ENCODE data around the gene KRTAP10-2.

Gene KRTAP10-2

DNA sequence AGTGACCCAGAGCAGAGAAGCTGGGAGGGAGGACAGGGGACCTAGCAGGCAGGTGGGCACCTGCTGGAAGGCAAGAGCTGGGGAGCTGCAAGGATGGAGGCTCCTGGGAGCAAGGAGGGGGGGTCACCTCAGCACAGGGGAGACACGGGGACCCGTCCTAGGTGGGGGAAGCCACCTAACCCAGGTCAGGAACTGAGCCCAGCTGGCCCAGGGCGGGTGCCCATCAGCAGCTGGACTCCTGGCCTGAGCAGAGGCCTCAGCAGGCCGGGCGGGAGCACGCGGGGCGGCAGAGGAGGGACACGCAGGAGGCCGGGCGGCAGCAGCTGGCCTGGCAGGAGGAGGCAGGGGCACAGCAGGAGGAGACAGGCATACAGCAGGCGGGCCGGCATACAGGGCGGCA is 12.3 kb downstream of the KRTAP10-2 start:
- H3K27ac ChIP-seq = no peak overlapping the region
- TF ChIP-seq, protein P1, sequence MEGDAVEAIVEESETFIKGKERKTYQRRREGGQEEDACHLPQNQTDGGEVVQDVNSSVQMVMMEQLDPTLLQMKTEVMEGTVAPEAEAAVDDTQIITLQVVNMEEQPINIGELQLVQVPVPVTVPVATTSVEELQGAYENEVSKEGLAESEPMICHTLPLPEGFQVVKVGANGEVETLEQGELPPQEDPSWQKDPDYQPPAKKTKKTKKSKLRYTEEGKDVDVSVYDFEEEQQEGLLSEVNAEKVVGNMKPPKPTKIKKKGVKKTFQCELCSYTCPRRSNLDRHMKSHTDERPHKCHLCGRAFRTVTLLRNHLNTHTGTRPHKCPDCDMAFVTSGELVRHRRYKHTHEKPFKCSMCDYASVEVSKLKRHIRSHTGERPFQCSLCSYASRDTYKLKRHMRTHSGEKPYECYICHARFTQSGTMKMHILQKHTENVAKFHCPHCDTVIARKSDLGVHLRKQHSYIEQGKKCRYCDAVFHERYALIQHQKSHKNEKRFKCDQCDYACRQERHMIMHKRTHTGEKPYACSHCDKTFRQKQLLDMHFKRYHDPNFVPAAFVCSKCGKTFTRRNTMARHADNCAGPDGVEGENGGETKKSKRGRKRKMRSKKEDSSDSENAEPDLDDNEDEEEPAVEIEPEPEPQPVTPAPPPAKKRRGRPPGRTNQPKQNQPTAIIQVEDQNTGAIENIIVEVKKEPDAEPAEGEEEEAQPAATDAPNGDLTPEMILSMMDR (conservative IDR thresholded peaks at IDR 0.05; ENCODE audit: low read depth) = no peak
- POLR2A ChIA-PET (ENCODE audit: low non-redundant PET) = no interaction called here
- CTCF ChIA-PET = no interaction called here
- DNase-seq (ENCODE audit: low spot score) = no peak

DNA sequence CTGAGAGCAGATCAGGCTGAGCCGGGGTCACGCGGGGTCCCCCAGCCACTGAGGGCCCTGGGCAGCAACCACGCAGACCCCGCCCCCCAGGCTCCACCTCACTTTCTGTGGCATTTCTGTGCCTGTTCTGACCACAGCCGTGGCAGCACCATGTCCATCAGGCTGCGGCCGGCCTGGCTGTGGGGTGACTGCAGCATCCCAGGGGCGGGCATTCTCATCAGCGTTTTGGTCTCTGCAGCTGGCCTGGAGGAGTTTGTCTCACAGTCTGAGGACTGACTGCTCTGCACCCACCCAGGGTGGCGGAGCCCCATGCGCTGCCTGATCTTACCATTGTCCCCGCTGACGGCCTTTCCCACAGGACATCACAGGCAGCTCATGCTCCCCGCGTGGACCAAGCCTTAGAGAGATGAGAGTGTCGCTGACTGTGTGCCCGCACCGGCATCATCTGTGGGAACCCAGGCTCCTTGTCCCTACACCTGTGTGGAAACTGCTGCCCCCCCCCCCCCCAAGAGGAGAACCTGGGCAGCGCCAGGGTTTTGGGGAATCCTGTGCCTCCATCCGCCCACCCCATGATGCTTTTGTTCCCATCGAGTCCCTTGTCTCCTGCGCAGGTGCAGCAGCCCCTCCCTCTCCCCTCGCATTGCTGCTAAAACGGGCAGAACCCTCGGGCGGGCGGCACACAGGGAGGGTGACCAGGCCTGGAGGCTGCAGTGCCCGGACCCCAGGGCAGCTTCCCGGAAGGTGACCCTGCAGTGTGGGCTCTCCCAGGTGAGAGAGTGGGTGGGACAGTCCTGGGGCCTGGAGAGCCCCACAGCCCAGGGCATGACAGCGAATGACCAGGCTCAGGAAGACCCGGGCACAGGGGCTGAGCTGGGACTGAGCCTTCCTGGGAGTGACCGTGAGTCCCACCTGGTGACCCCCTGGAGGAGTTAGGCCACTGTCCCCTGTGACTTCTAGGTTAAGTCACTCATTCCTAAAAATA is 13.1 kb downstream of the KRTAP10-2 start:
- TF ChIP-seq, protein P1 (conservative IDR thresholded peaks at IDR 0.05; ENCODE audit: low read depth) = no peak
- POLR2A ChIA-PET (ENCODE audit: low non-redundant PET) = no interaction called here
- H3K27ac ChIP-seq = no peak overlapping the region
- no peak for DNase-seq (ENCODE audit: low spot score)
- CTCF ChIA-PET = no interaction called here

DNA sequence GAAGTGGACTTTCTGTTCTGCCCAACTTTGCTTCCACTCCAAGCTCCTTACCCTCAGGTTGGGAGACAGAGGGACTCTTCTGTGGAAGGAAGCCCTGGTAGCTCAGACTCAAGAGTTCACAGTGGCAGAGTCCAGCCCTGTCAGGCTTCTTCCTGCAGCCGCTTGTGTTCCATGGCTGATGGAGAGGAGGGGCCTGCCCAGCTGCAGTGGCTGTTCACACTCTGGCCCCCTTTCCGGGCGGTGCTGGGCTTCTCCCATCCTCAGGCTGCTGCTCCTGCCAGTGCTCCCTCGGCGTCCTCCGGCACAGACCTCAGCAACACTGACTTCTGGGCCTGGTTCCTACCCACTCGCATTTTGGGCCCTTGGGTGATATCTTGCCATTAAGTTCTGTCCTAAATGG is 15.3 kb downstream of the KRTAP10-2 start:
- TF ChIP-seq, protein P1 (conservative IDR thresholded peaks at IDR 0.05; ENCODE audit: low read depth) = no peak
- H3K27ac ChIP-seq = no peak overlapping the region
- no peak for DNase-seq (ENCODE audit: low spot score)
- ChIA-PET CTCF (interaction anchor here (0.7 kb wide), 1 partner anchor 798 kb away, joined by 4 read pairs; no protein-coding TSS in a partner anchor), POLR2A (ENCODE audit: low non-redundant PET) (no interaction called here)

DNA sequence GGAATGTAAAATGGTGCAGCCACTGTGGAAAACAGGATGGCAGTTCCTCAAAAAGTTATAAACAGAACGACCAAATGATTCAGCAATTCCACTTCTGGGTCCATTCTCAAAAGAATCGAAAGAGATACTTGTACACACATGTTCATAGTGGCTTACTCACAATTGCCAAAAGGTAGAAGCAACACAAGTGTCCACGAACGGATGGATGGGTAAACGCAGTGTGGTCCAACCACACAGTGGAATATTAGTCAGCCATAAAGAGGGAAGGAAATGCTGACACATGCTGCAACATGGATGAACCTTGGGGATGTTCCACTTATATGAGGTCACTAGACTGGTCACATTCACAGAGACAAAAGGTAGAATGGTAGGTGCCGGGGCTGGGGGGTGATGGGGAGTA is 16.6 kb downstream of the KRTAP10-2 start:
- POLR2A ChIA-PET (ENCODE audit: low non-redundant PET) = no interaction called here
- H3K27ac ChIP-seq = no peak overlapping the region
- no peak for DNase-seq (ENCODE audit: low spot score)
- CTCF ChIA-PET = no interaction called here
- TF ChIP-seq, protein P1 (conservative IDR thresholded peaks at IDR 0.05; ENCODE audit: low read depth) = no peak

DNA sequence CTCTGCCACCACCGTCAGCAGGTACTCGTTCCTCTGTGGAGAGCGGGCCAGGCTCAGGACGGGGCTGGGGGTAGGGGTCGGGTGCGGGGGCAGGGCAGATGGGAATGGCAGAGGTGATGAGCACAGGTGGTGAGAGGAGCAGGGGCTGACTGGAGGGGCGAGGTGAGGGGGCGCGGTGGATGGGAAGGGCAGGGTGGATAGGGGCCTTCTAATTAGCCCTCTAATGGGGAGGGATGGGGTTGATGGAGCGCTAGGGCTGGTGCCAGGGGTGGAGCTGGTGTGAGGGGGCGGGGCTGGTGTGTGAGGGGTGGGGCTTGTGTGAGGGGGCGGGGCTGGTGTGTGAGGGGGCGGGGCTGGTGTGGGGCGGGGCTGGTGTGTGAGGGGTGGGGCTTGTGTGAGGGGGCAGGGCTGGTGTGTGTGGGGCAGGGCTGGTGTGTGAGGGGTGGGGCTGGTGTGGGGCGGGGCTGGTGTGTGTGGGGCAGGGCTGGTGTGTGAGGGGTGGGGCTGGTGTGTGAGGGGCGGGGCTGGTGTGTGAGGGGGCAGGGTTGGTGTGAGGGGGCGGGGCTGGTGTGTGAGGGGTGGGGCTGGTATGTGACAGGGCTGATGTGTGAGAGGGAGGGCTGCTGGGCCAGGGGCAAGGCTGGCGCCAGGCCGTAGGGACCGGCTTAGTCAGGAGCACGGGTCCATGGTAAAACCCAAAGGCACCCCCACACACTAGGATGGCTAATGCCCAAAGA is 17.2 kb downstream of the KRTAP10-2 start:
- no peak overlapping the region for H3K27ac ChIP-seq
- POLR2A ChIA-PET (ENCODE audit: low non-redundant PET) = no interaction called here
- peak; percentile 5 for DNase-seq (ENCODE audit: low spot score)
- TF ChIP-seq, protein P1 (conservative IDR thresholded peaks at IDR 0.05; ENCODE audit: low read depth) = no peak
- CTCF ChIA-PET = no interaction called here

DNA sequence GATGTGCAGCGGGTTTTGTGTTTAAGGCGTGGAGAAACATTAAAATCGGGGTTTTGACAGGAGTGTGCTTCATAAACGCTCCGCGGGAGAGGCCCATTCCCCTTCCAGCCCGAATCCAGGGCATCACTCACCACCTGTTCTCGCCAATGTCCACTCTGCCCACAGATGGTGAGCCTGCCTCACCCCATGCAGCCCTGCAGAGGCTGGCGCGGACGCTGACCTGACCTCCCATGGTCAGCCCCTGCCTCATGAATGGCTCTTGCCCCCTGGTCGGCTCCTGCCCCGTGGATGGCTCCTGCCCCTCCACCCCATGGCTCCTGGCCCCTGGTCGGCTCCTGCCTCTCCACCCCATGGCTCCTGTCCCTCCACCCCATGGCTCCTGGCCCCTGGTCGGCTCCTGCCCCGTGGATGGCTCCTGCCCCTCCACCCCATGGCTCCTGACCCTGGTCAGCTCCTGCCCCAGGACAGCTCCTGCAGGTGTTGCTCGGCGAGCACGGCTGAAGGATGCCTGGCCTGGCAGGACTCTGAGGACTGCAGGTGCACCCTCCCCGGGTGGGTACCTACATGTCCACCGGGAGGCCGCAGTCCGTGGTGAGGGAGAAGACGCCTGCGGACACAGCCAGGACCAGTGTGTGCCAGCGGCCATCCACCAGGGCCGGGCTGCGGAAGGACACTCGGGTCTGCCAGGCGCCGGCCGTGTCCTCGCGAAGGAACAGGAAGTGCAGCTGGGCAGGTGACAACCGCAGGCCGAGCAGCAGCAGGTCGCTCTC is 18.0 kb downstream of the KRTAP10-2 start:
- no peak for DNase-seq (ENCODE audit: low spot score)
- H3K27ac ChIP-seq = no peak overlapping the region
- POLR2A ChIA-PET (ENCODE audit: low non-redundant PET) = no interaction called here
- TF ChIP-seq, protein P1 (conservative IDR thresholded peaks at IDR 0.05; ENCODE audit: low read depth) = no peak
- CTCF ChIA-PET = no interaction called here
